ENCODE measurements around the gene ZNF691. TPM values are rescaled to one million over a fixed set of nuclear protein-coding genes. Genes with fewer than 3 reads are reported as not detected.
A peak's percentile ranks its signal among the peaks of the same experiment; 100 is the strongest.
"Not testable (repeated sequence)": the region's sequence is repeated elsewhere in the genome, so short reads cannot be mapped to it uniquely, and the experiment has no call there.

ZNF691 gene
- polyA plus RNA-seq (2013, experiment 1 of 2) = 13.3 TPM
- polyA plus RNA-seq (2013, experiment 2 of 2) = 13.6 TPM

- no peaks in the 10 kb centered on the region for H3K9me3 ChIP-seq (ENCODE audit: insufficient read depth, low read depth, low read length)
- no peaks in the 10 kb centered on the region for H3K27me3 ChIP-seq (ENCODE audit: insufficient read depth, low read length)
- peaks cover 31% of the 10 kb centered on the region for H3K36me3 ChIP-seq (ENCODE audit: insufficient read depth, low read length)
- peak within 1 kb of the TSS; percentile 87 for H3K4me3 ChIP-seq (ENCODE audit: low read length)
- H3K4me1 ChIP-seq (ENCODE audit: insufficient read depth, low read length) = peaks cover 20% of the 10 kb centered on the region
- WGBS = under 1% methylated on average over 50 of the region's 50 CpGs
- H3K9ac ChIP-seq (ENCODE audit: low read depth, low read length) = peak within 1 kb of the TSS; percentile 82
- no peak within 1 kb of the TSS for H3K27ac ChIP-seq (ENCODE audit: low read depth, low read length)
These were observed at the start of gene ZNF691 for GRCh38 chr1:42846257-42847110. Gene ZNF691 (plus strand): TSS chr1:42846613. CDS start chr1:42849659, 3,046 bp downstream.

- WGBS = 91% methylated on average over 2 of the region's 3 CpGs
- no peaks in the 10 kb centered on the region for H3K36me3 ChIP-seq (ENCODE audit: insufficient read depth, low read length)
These were observed 49.0 kb upstream of the ZNF691 start for GRCh38 chr1:42797414-42797813.

GRCh38 chr1:42797979-42798378 lies 48.4 kb upstream of the ZNF691 start:
- Histone ChIP-seq H3K4me3 (ENCODE audit: low read length) (no peak overlapping the region), H3K9ac (ENCODE audit: low read depth, low read length) (no peak overlapping the region), H3K27me3 (ENCODE audit: insufficient read depth, low read length) (no peaks in the 10 kb centered on the region), H3K9me3 (ENCODE audit: insufficient read depth, low read depth, low read length) (no peaks in the 10 kb centered on the region), H3K27ac (ENCODE audit: low read depth, low read length) (no peak overlapping the region), H3K4me1 (ENCODE audit: insufficient read depth, low read length) (no peaks in the 10 kb centered on the region), H3K36me3 (ENCODE audit: insufficient read depth, low read length) (no peaks in the 10 kb centered on the region)
- 86% methylated on average over 5 of the region's 5 CpGs for WGBS

More at GRCh38 chr1:42797414-42797813, 49.0 kb upstream of the ZNF691 start:
- Histone ChIP-seq H3K9me3 (ENCODE audit: insufficient read depth, low read depth, low read length) (no peaks in the 10 kb centered on the region), H3K27me3 (ENCODE audit: insufficient read depth, low read length) (no peaks in the 10 kb centered on the region), H3K4me1 (ENCODE audit: insufficient read depth, low read length) (no peaks in the 10 kb centered on the region), H3K4me3 (ENCODE audit: low read length) (no peak overlapping the region), H3K27ac (ENCODE audit: low read depth, low read length) (no peak overlapping the region), H3K9ac (ENCODE audit: low read depth, low read length) (no peak overlapping the region)

GRCh38 chr1:42801832-42802473 lies 44.5 kb upstream of the ZNF691 start:
- H3K9ac ChIP-seq (ENCODE audit: low read depth, low read length) = no peak overlapping the region
- no peak overlapping the region for H3K27ac ChIP-seq (ENCODE audit: low read depth, low read length)
- WGBS = 92% methylated on average over 8 of the region's 8 CpGs
- no peaks in the 10 kb centered on the region for H3K27me3 ChIP-seq (ENCODE audit: insufficient read depth, low read length)
- peaks cover 5% of the 10 kb centered on the region; the same call in 1 of the 2 replicates for H3K9me3 ChIP-seq (ENCODE audit: insufficient read depth, low read depth, low read length)
- peaks cover 9% of the 10 kb centered on the region for H3K36me3 ChIP-seq (ENCODE audit: insufficient read depth, low read length)
- H3K4me3 ChIP-seq (ENCODE audit: low read length) = no peak overlapping the region
- H3K4me1 ChIP-seq (ENCODE audit: insufficient read depth, low read length) = no peaks in the 10 kb centered on the region

GRCh38 chr1:42806171-42806570 lies 40.2 kb upstream of the ZNF691 start:
- Histone ChIP-seq H3K36me3 (ENCODE audit: insufficient read depth, low read length) (peaks cover 17% of the 10 kb centered on the region), H3K9me3 (ENCODE audit: insufficient read depth, low read depth, low read length) (peaks cover 5% of the 10 kb centered on the region; the same call in 1 of the 2 replicates), H3K4me1 (ENCODE audit: insufficient read depth, low read length) (no peaks in the 10 kb centered on the region), H3K27me3 (ENCODE audit: insufficient read depth, low read length) (no peaks in the 10 kb centered on the region), H3K27ac (ENCODE audit: low read depth, low read length) (no peak overlapping the region), H3K4me3 (ENCODE audit: low read length) (no peak overlapping the region), H3K9ac (ENCODE audit: low read depth, low read length) (no peak overlapping the region)

- Histone ChIP-seq H3K9me3 (ENCODE audit: insufficient read depth, low read depth, low read length) (peaks cover 5% of the 10 kb centered on the region; the same call in 1 of the 2 replicates), H3K27me3 (ENCODE audit: insufficient read depth, low read length) (no peaks in the 10 kb centered on the region), H3K4me1 (ENCODE audit: insufficient read depth, low read length) (no peaks in the 10 kb centered on the region), H3K27ac (ENCODE audit: low read depth, low read length) (no peak overlapping the region), H3K9ac (ENCODE audit: low read depth, low read length) (no peak overlapping the region), H3K4me3 (ENCODE audit: low read length) (no peak overlapping the region), H3K36me3 (ENCODE audit: insufficient read depth, low read length) (peaks cover 17% of the 10 kb centered on the region)
- WGBS = 93% methylated on average over 5 of the region's 5 CpGs
These were observed 39.8 kb upstream of the ZNF691 start for GRCh38 chr1:42806593-42806992.

GRCh38 chr1:42807056-42807668 lies 39.3 kb upstream of the ZNF691 start:
- H3K36me3 ChIP-seq (ENCODE audit: insufficient read depth, low read length) = peaks cover 17% of the 10 kb centered on the region

GRCh38 chr1:42814815-42815214 lies 31.6 kb upstream of the ZNF691 start:
- no CpG with 5 or more reads among the region's 3 CpGs for WGBS
- H3K9ac ChIP-seq (ENCODE audit: low read depth, low read length); H3K27ac ChIP-seq (ENCODE audit: low read depth, low read length); H3K36me3 ChIP-seq (ENCODE audit: insufficient read depth, low read length); H3K27me3 ChIP-seq (ENCODE audit: insufficient read depth, low read length); H3K4me3 ChIP-seq (ENCODE audit: low read length); H3K9me3 ChIP-seq (ENCODE audit: insufficient read depth, low read depth, low read length): not testable (repeated sequence)
- H3K4me1 ChIP-seq (ENCODE audit: insufficient read depth, low read length) = peaks cover 13% of the 10 kb centered on the region

More at GRCh38 chr1:42807056-42807668, 39.3 kb upstream of the ZNF691 start:
- peaks cover 5% of the 10 kb centered on the region; the same call in 1 of the 2 replicates for H3K9me3 ChIP-seq (ENCODE audit: insufficient read depth, low read depth, low read length)
- H3K9ac ChIP-seq (ENCODE audit: low read depth, low read length) = no peak overlapping the region
- H3K27me3 ChIP-seq (ENCODE audit: insufficient read depth, low read length) = no peaks in the 10 kb centered on the region
- H3K4me1 ChIP-seq (ENCODE audit: insufficient read depth, low read length) = no peaks in the 10 kb centered on the region
- H3K4me3 ChIP-seq (ENCODE audit: low read length) = no peak overlapping the region
- H3K27ac ChIP-seq (ENCODE audit: low read depth, low read length) = no peak overlapping the region

GRCh38 chr1:42815941-42816584 lies 30.4 kb upstream of the ZNF691 start:
- Histone ChIP-seq H3K27me3 (ENCODE audit: insufficient read depth, low read length) (no peaks in the 10 kb centered on the region), H3K4me3 (ENCODE audit: low read length) (peak overlapping the region; percentile 94), H3K9ac (ENCODE audit: low read depth, low read length) (peak overlapping the region; percentile 86; the same call in 1 of the 2 replicates), H3K9me3 (ENCODE audit: insufficient read depth, low read depth, low read length) (no peaks in the 10 kb centered on the region), H3K27ac (ENCODE audit: low read depth, low read length) (no peak overlapping the region; the same call in 1 of the 2 replicates), H3K4me1 (ENCODE audit: insufficient read depth, low read length) (peaks cover 17% of the 10 kb centered on the region), H3K36me3 (ENCODE audit: insufficient read depth, low read length) (no peaks in the 10 kb centered on the region; the same call in 1 of the 2 replicates)
- 57% methylated on average over 7 of the region's 7 CpGs for WGBS

GRCh38 chr1:42816585-42817439 lies 29.6 kb upstream of the ZNF691 start, which contains the start of the genes ERMAP and SVBP:
Gene ERMAP (plus strand): TSS chr1:42817122. CDS start chr1:42830449, 13,327 bp downstream.
Gene SVBP (minus strand): TSS chr1:42817397. CDS start chr1:42816544, 853 bp downstream.
- H3K27me3 ChIP-seq (ENCODE audit: insufficient read depth, low read length) = no peaks in the 10 kb centered on the region
- H3K9ac ChIP-seq (ENCODE audit: low read depth, low read length) = peak within 1 kb of the TSS; percentile 99
- H3K27ac ChIP-seq (ENCODE audit: low read depth, low read length) = peak within 1 kb of the TSS; percentile 100
- peaks cover 19% of the 10 kb centered on the region for H3K4me1 ChIP-seq (ENCODE audit: insufficient read depth, low read length)
- WGBS = under 1% methylated on average over 64 of the region's 66 CpGs
- peak within 1 kb of the TSS; percentile 94 for H3K4me3 ChIP-seq (ENCODE audit: low read length)
- no peaks in the 10 kb centered on the region; the same call in 1 of the 2 replicates for H3K36me3 ChIP-seq (ENCODE audit: insufficient read depth, low read length)
- no peaks in the 10 kb centered on the region for H3K9me3 ChIP-seq (ENCODE audit: insufficient read depth, low read depth, low read length)
